MM.1S (cell line): ENCODE results near the gene SPTBN1.

Experiments used
- DNase-seq: peaks from one replicate; pipeline ENCODE4 v3.0.0-alpha.2; 2015
- H2AFZ ChIP-seq: fragments of 300-600 bp; sonication (generic); 2 replicates; pipeline ENCODE4 v1.6.0; 2016; ENCODE audit warnings: antibody characterized with exemption, low read length
- H3F3A ChIP-seq: fragments of 300-600 bp; sonication (generic); 2 replicates; pipeline ENCODE4 v1.6.1; 2016; ENCODE audit warnings: mild to moderate bottlenecking, antibody characterized with exemption, low read length, moderate library complexity, mixed read lengths; ENCODE audit not compliant: insufficient read depth
- H3K27ac ChIP-seq: fragments of 300-600 bp; sonication (generic); 2 replicates; pipeline ENCODE4 v1.5.1; 2016; ENCODE audit warnings: mild to moderate bottlenecking, low read length
- H3K27me3 ChIP-seq: fragments of 300-600 bp; sonication (generic); replicated peaks from 2 replicates; pipeline ENCODE4 v1.6.0; 2016; ENCODE audit warnings: low read length; ENCODE audit not compliant: insufficient read depth
- H3K36me3 ChIP-seq: fragments of 300-600 bp; sonication (generic); replicated peaks from 2 replicates; pipeline ENCODE4 v1.6.1; 2016; ENCODE audit warnings: mild to moderate bottlenecking, low read length, mixed read lengths; ENCODE audit not compliant: insufficient read depth
- H3K4me1 ChIP-seq: fragments of 300-600 bp; sonication (generic); 2 replicates; pipeline ENCODE4 v1.6.1; 2016; ENCODE audit warnings: low read length, mixed read lengths
- H3K4me2 ChIP-seq: fragments of 300-600 bp; sonication (generic); 2 replicates; pipeline ENCODE4 v1.6.0; 2016; ENCODE audit warnings: low read depth, low read length
- H3K4me3 ChIP-seq: fragments of 300-600 bp; sonication (generic); 2 replicates; pipeline ENCODE4 v1.5.1; 2016; ENCODE audit warnings: low read length, mixed read lengths
- H3K79me2 ChIP-seq: fragments of 300-600 bp; sonication (generic); 2 replicates; pipeline ENCODE4 v1.6.1; 2016; ENCODE audit warnings: mixed run types, low read length, mixed read lengths
- H3K9ac ChIP-seq: fragments of 300-600 bp; sonication (generic); 2 replicates; pipeline ENCODE4 v1.6.1; 2016; ENCODE audit warnings: low read length, mixed read lengths
- H3K9me2 ChIP-seq: fragments of 300-600 bp; sonication (generic); replicated peaks from 2 replicates; pipeline ENCODE4 v1.6.1; 2016; ENCODE audit warnings: mild to moderate bottlenecking, low read length, mixed read lengths; ENCODE audit not compliant: insufficient read depth
- H3K9me3 ChIP-seq: fragments of 300-600 bp; sonication (generic); replicated peaks from 2 replicates; pipeline ENCODE4 v1.6.1; 2016; ENCODE audit warnings: mild to moderate bottlenecking, low read length, mixed read lengths; ENCODE audit not compliant: insufficient read depth
- H4K20me1 ChIP-seq: fragments of 300-600 bp; sonication (generic); 2 replicates; pipeline ENCODE4 v1.6.1; 2016; ENCODE audit warnings: mild to moderate bottlenecking, low read length, moderate library complexity, mixed read lengths; ENCODE audit not compliant: insufficient read depth
- CTCF ChIP-seq: fragments of 300-600 bp; sonication (generic); IDR thresholded peaks from 2 replicates; pipeline ENCODE4 v1.5.1; 2016; ENCODE audit warnings: antibody characterized with exemption, low read length, mixed read lengths
- EZH2 ChIP-seq: fragments of 300-600 bp; sonication (generic); optimal IDR thresholded peaks from 2 replicates; pipeline ENCODE3; 2017; ENCODE audit warnings: low read depth, mild to moderate bottlenecking, antibody characterized with exemption, low read length, mixed read lengths
- EZH2phosphoT487 ChIP-seq: fragments of 300-600 bp; sonication (generic); IDR thresholded peaks from 2 replicates; pipeline ENCODE4 v1.6.1; 2018; ENCODE audit warnings: antibody characterized with exemption, low read length

The SPTBN1 gene

GRCh38 chr2:54720563-54720962, 264.4 kb downstream of the SPTBN1 start:
- TF ChIP-seq CTCF (no peak), EZH2 (no peak), EZH2phosphoT487 (no peak)
- Histone ChIP-seq H3F3A (0 out of 2 replicates have a peak, but pooled peaks cover 4% of the 10 kb centered on the region), H3K4me3 (no peak overlapping the region), H3K9me3 (no peaks in the 10 kb centered on the region), H3K27me3 (no peaks in the 10 kb centered on the region), H3K9ac (no peak overlapping the region), H3K79me2 (no peaks in the 10 kb centered on the region), H3K27ac (no peak overlapping the region), H3K36me3 (no peaks in the 10 kb centered on the region), H4K20me1 (no peaks in the 10 kb centered on the region), H3K9me2 (no peaks in the 10 kb centered on the region), H2AFZ (no peak overlapping the region), H3K4me1 (peaks cover 13% of the 10 kb centered on the region), H3K4me2 (no peak overlapping the region)
- no peak for DNase-seq
